ENCODE results near the gene PDE6H. TPM values are rescaled to one million over a fixed set of nuclear protein-coding genes. Genes with fewer than 3 reads are reported as not detected.

PDE6H gene
- total RNA-seq, 1 donor from 2014 or later = not detected

DNA sequence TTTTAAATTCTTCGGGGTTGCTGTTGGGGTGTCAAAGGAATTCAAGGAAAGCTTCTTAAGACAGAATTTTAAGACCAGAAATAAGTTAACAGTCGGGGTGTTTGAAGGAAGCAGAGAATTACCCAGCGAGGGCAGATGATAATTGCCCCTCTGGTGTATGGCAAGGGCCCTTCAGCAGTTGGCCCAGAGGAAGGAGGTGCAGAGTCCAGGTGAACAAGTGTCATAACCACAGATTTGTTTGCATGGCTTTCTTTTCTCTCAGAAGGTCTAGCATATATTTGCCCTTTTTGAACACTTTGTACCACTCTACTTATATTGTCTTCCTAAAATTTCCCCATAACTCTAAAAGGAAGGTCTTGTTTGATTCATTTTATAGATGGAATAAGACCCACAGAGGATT, 1.8 kb downstream of the PDE6H start:
- intact Hi-C loops (cut with DNase I) = no loop called here

DNA sequence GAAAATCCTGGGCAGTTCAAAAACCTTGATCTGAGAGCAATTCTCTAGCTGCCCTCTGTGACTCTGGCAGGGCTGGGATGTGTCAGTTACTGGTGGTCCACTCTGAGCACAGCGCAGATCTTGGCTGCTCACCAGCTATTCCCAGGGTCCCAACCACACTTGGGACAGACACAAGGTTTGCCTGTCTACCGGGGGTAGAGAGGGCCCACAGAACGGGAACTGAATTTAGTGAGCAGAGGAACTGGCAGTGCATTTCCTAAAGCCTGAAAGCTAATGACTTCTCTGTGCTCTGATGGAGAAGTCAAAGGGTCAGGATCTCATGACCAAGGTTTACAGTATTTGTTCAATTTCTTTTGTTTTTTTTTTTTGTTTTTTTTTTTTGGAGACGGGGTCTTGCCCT, 2.6 kb downstream of the PDE6H start:
- Histone ChIP-seq H3K27ac (no peak overlapping the region), H3K36me3 (no peaks in the 10 kb centered on the region), H3K27me3 (no peaks in the 10 kb centered on the region), H3K9me3 (no peaks in the 10 kb centered on the region), H3K4me1 (no peaks in the 10 kb centered on the region), H3K4me3 (no peak overlapping the region)
- DNase-seq (ENCODE audit: low spot score in 2 of 2) = no peak
- TF ChIP-seq, protein P1, sequence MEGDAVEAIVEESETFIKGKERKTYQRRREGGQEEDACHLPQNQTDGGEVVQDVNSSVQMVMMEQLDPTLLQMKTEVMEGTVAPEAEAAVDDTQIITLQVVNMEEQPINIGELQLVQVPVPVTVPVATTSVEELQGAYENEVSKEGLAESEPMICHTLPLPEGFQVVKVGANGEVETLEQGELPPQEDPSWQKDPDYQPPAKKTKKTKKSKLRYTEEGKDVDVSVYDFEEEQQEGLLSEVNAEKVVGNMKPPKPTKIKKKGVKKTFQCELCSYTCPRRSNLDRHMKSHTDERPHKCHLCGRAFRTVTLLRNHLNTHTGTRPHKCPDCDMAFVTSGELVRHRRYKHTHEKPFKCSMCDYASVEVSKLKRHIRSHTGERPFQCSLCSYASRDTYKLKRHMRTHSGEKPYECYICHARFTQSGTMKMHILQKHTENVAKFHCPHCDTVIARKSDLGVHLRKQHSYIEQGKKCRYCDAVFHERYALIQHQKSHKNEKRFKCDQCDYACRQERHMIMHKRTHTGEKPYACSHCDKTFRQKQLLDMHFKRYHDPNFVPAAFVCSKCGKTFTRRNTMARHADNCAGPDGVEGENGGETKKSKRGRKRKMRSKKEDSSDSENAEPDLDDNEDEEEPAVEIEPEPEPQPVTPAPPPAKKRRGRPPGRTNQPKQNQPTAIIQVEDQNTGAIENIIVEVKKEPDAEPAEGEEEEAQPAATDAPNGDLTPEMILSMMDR (IDR thresholded peaks at IDR 0.05) = no peak
- intact Hi-C loops (cut with DNase I) = no loop called here

More for the DNA sequence above, 1.8 kb downstream of the PDE6H start:
- TF ChIP-seq, protein P1 (IDR thresholded peaks at IDR 0.05) = no peak
- Histone ChIP-seq H3K4me1 (no peaks in the 10 kb centered on the region), H3K4me3 (no peak overlapping the region), H3K36me3 (no peaks in the 10 kb centered on the region), H3K27ac (no peak overlapping the region), H3K9me3 (no peaks in the 10 kb centered on the region), H3K27me3 (no peaks in the 10 kb centered on the region)
- DNase-seq (ENCODE audit: low spot score in 2 of 2) = no peak

DNA sequence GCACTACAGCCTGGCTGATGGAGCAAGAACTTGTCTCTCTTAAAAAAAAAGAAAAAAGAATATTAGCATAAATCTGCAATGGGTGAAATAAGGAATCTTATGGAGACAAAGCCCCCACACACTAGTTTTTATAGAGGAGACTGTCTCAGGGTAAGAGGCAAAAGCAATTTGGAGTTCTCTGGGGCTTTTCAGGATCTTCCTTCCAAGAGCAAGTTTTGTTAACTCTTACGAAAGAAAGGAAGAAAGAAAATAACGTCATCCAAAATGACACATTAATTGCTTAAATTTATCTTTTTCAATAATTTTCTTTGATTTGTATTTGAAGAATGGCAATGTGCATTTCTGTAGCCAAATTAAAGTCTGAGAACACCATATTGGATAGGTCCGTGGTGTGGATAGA, 3.8 kb downstream of the PDE6H start:
- TF ChIP-seq, protein P1 (IDR thresholded peaks at IDR 0.05) = no peak

DNA sequence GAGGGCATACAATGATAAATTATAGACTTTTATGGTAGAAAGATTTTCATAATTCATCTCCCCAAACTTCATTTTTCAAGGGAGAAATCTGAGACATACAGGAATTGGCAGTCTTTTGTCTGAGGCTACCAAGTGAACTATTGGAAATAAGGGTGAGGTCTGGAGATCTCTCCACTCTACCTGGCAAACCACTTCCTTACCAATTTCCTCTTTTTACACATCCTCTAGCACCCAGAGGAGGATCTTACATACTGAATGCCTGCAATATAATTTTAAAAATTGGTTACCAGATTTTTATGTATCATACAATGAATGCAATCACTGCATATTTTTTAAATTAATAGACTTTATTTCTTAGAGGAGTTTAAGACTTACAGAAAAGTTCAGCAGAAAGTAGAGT, 6.6 kb downstream of the PDE6H start:
- Histone ChIP-seq H3K27ac (no peak overlapping the region), H3K4me3 (no peak overlapping the region), H3K27me3 (no peaks in the 10 kb centered on the region), H3K36me3 (no peaks in the 10 kb centered on the region), H3K4me1 (no peaks in the 10 kb centered on the region), H3K9me3 (no peaks in the 10 kb centered on the region)
- DNase-seq (ENCODE audit: low spot score in 2 of 2) = no peak
- intact Hi-C loops (cut with DNase I) = no loop called here
- TF ChIP-seq, protein P1 (IDR thresholded peaks at IDR 0.05) = no peak

More for the DNA sequence above, 3.8 kb downstream of the PDE6H start:
- H3K27me3 ChIP-seq = no peaks in the 10 kb centered on the region
- H3K36me3 ChIP-seq = no peaks in the 10 kb centered on the region
- no peak overlapping the region for H3K4me3 ChIP-seq
- H3K27ac ChIP-seq = no peak overlapping the region
- DNase-seq (ENCODE audit: low spot score in 2 of 2) = no peak
- H3K4me1 ChIP-seq = no peaks in the 10 kb centered on the region
- intact Hi-C loops (cut with DNase I) = no loop called here
- no peaks in the 10 kb centered on the region for H3K9me3 ChIP-seq

DNA sequence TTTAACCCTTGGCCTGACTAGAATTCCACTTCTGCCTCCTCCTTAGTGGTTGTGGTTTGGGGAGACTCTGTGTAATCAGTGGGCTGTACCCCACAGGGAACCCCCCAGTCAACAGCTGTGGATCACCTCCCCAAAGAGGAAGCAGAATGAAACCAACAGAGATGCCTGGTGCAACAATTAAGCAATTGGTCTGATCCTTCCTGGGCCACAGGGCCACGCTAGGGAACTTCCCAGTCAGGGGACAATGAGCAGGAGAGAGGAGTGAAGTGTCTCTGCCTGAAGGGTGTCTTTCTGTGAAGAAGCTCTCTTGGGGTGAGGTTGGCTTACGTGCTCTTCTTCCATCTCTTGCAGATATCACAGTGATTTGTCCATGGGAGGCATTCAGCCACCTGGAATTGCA, 8.2 kb downstream of the PDE6H start:
- intact Hi-C loops (cut with DNase I) = no loop called here
- Histone ChIP-seq H3K27me3 (no peaks in the 10 kb centered on the region), H3K27ac (no peak overlapping the region), H3K4me1 (no peaks in the 10 kb centered on the region), H3K36me3 (no peaks in the 10 kb centered on the region), H3K4me3 (no peak overlapping the region), H3K9me3 (no peaks in the 10 kb centered on the region)
- TF ChIP-seq, protein P1 (IDR thresholded peaks at IDR 0.05) = no peak
- DNase-seq (ENCODE audit: low spot score in 2 of 2) = no peak

DNA sequence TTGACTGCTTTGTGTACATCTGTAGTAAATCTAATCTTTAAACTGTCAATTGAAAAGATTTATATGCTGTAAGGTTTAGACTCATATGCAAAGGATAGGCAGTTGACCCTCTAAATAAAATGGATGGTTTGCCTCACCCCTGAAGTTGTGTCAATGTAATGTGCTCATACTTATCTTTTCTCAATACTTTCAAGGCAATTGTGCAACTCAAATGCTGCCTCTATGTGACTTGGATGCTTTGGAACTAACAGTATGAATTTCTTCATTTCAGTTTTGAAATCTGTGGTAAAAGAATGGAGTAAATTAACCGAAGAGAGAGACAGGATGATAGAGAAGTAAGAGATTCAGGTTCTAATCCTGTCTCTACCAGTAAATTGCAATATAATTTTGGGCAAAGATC, 9.7 kb downstream of the PDE6H start:
- no peaks in the 10 kb centered on the region for H3K9me3 ChIP-seq
- H3K4me1 ChIP-seq = no peaks in the 10 kb centered on the region
- DNase-seq (ENCODE audit: low spot score in 2 of 2) = no peak
- H3K36me3 ChIP-seq = no peaks in the 10 kb centered on the region
- H3K4me3 ChIP-seq = no peak overlapping the region
- TF ChIP-seq, protein P1 (IDR thresholded peaks at IDR 0.05) = no peak
- no peaks in the 10 kb centered on the region for H3K27me3 ChIP-seq
- no peak overlapping the region for H3K27ac ChIP-seq
- intact Hi-C loops (cut with DNase I) = no loop called here
